Lung (tissue), 12 donors: ENCODE measurements around the gene CES2. TPM values are rescaled to one million over a fixed set of nuclear protein-coding genes. Genes with fewer than 3 reads are reported as not detected.

Experiments
- ATAC-seq: fragments of 200-7000 bp; cut with Tn5 transposase; one replicate; pipeline ENCODE4 v1.9.1; 2020; ENCODE audit warnings: moderate number of reproducible peaks; ENCODE audit not compliant: insufficient read depth, low FRiP score
- DNase-seq, 3 donors: peaks; one replicate each; pipeline ENCODE4 v3.0.0-alpha.2; 2013 to 2017
- H3K27ac ChIP-seq, 2 donors: one replicate each; pipeline ENCODE4 v1.5.1; 2013; ENCODE audit warnings: mild to moderate bottlenecking in 2 of 2, moderate library complexity in 2 of 2, control low read depth in 1 of 2, inconsistent platforms in 1 of 2, low read depth in 1 of 2, low read length in 1 of 2
- H3K27me3 ChIP-seq, 3 donors: one replicate each; pipeline ENCODE4 v1.5.1; 2013; ENCODE audit warnings: low read length in 2 of 3; ENCODE audit not compliant: control insufficient read depth in 3 of 3, insufficient read depth in 3 of 3
- H3K36me3 ChIP-seq, 4 donors: one replicate each; pipeline ENCODE4 v1.5.1; 2013; ENCODE audit warnings: low read length in 4 of 4, mild to moderate bottlenecking in 1 of 4, moderate library complexity in 1 of 4; ENCODE audit not compliant: control insufficient read depth in 4 of 4, insufficient read depth in 4 of 4
- H3K4me1 ChIP-seq, 5 donors: one replicate each; pipeline ENCODE4 v1.5.1; 2013; ENCODE audit warnings: low read length in 5 of 5, mild to moderate bottlenecking in 2 of 5, moderate library complexity in 1 of 5; ENCODE audit not compliant: control insufficient read depth in 5 of 5, insufficient read depth in 5 of 5
- H3K4me3 ChIP-seq: one replicate; pipeline ENCODE4 v1.5.1; 2013; ENCODE audit warnings: mild to moderate bottlenecking, control low read depth, moderate library complexity
- H3K9ac ChIP-seq, 2 donors: one replicate each; pipeline ENCODE4 v1.5.1; 2013; ENCODE audit warnings: low read length in 2 of 2, control low read depth in 1 of 2; ENCODE audit not compliant: insufficient read depth in 1 of 2
- H3K9me3 ChIP-seq, 4 donors: one replicate each; pipeline ENCODE4 v1.5.1; 2013; ENCODE audit warnings: low read length in 3 of 4, mild to moderate bottlenecking in 1 of 4, moderate library complexity in 1 of 4; ENCODE audit not compliant: control insufficient read depth in 4 of 4, insufficient read depth in 3 of 4
- CTCF ChIP-seq: IDR thresholded peaks from 2 replicates; pipeline ENCODE4 v1.5.1; 2012; ENCODE audit warnings: mild to moderate bottlenecking; ENCODE audit errors: control extremely low read depth, extremely low read depth
- WGBS, 2 donors: extraction: QIAGEN DNeasy Blood & Tissue Kit; methylation state at CpG; one replicate each; pipeline ENCODE4 v1.1.7; 2013; 5-methylcytosine and 5-hydroxymethylcytosine counted together
- polyA plus RNA-seq, 2 donors: library from polyadenylated mRNA; stranded (reverse); fragments of 200-250 nt; gene quantifications; one replicate each; pipeline ENCODE4 v1.2.1, GENCODE V29; 2013
- total RNA-seq, 2 donors: library from RNA; depleted of rRNA in 1 of 2; stranded (reverse); fragments of >200 nt in 1 of 2; gene quantifications; one replicate each; pipeline ENCODE4 v1.2.1, GENCODE V29; 2014 to 2021
- donor health status: control.
- donor health status: control.
- donor health status: Bipolar disorder and iron deficiency.
- donor health status: healthy.
- donor health status: DM: yes; HTN: yes; CAD: no.

CES2 gene
- total and polyA plus RNA-seq, 4 donors: 24.6 to 51.0 (median 26.2) TPM

GRCh38 chr16:66899945-66900710 lies 35.2 kb upstream of the CES2 start:
- DNase-seq (peak; percentile 92 to 95 (median 94)), ATAC-seq (no peak)
- peaks cover 0 to 57% (median 30%) of the 10 kb centered on the region in 5 donors for H3K4me1 ChIP-seq
- TF ChIP-seq CTCF: no peak
- no peaks in the 10 kb centered on the region for H3K9me3 ChIP-seq
- H3K9ac ChIP-seq: peak overlapping the region in 1 of 2 donors; percentile 67
- WGBS, 2 donors: 33 to 44% methylated on average over 9 of the region's 9 CpGs
- H3K27me3 ChIP-seq: no peaks in the 10 kb centered on the region
- no peak overlapping the region for H3K4me3 ChIP-seq
- no peaks in the 10 kb centered on the region for H3K36me3 ChIP-seq
- peak overlapping the region; percentile 88 to 89 for H3K27ac ChIP-seq

GRCh38 chr16:66900721-66901441 lies 34.4 kb upstream of the CES2 start:
- H3K9ac ChIP-seq: peak overlapping the region in 1 of 2 donors; percentile 62
- WGBS, 2 donors: 60 to 69% methylated on average over 7 of the region's 7 CpGs
- H3K36me3 ChIP-seq: no peaks in the 10 kb centered on the region
- DNase-seq (peak; percentile 33 to 79 (median 51)), ATAC-seq (no peak)
- no peaks in the 10 kb centered on the region for H3K27me3 ChIP-seq
- H3K4me3 ChIP-seq: no peak overlapping the region
- no peaks in the 10 kb centered on the region for H3K9me3 ChIP-seq
- no peak for TF ChIP-seq CTCF
- peaks cover 0 to 62% (median 37%) of the 10 kb centered on the region in 5 donors for H3K4me1 ChIP-seq
- peak overlapping the region; percentile 59 to 89 for H3K27ac ChIP-seq

- Histone ChIP-seq H3K27ac (peak overlapping the region; percentile 59 to 89), H3K4me1 (peaks cover 0 to 63% (median 38%) of the 10 kb centered on the region in 5 donors), H3K36me3 (no peaks in the 10 kb centered on the region), H3K27me3 (no peaks in the 10 kb centered on the region), H3K9ac (no peak overlapping the region), H3K9me3 (no peaks in the 10 kb centered on the region), H3K4me3 (no peak overlapping the region)
- WGBS, 2 donors: 85 to 93% methylated on average over 10 of the region's 10 CpGs
- no peak for TF ChIP-seq CTCF
- DNase-seq: no peak
- ATAC-seq: no peak
Observed at GRCh38 chr16:66901626-66902025, 33.7 kb upstream of the CES2 start.
